Smooth muscle cell of the pulmonary artery (primary cell): ENCODE results near the gene C1orf167. TPM values are rescaled to one million over a fixed set of nuclear protein-coding genes. Genes with fewer than 3 reads are reported as not detected.

Experiments
- total RNA-seq: library from RNA; depleted of rRNA; stranded (reverse); fragments of >200 nt; gene quantifications from 2 replicates; pipeline ENCODE4 v1.2.3, GENCODE V29; 2014

Gene C1orf167, protein sequence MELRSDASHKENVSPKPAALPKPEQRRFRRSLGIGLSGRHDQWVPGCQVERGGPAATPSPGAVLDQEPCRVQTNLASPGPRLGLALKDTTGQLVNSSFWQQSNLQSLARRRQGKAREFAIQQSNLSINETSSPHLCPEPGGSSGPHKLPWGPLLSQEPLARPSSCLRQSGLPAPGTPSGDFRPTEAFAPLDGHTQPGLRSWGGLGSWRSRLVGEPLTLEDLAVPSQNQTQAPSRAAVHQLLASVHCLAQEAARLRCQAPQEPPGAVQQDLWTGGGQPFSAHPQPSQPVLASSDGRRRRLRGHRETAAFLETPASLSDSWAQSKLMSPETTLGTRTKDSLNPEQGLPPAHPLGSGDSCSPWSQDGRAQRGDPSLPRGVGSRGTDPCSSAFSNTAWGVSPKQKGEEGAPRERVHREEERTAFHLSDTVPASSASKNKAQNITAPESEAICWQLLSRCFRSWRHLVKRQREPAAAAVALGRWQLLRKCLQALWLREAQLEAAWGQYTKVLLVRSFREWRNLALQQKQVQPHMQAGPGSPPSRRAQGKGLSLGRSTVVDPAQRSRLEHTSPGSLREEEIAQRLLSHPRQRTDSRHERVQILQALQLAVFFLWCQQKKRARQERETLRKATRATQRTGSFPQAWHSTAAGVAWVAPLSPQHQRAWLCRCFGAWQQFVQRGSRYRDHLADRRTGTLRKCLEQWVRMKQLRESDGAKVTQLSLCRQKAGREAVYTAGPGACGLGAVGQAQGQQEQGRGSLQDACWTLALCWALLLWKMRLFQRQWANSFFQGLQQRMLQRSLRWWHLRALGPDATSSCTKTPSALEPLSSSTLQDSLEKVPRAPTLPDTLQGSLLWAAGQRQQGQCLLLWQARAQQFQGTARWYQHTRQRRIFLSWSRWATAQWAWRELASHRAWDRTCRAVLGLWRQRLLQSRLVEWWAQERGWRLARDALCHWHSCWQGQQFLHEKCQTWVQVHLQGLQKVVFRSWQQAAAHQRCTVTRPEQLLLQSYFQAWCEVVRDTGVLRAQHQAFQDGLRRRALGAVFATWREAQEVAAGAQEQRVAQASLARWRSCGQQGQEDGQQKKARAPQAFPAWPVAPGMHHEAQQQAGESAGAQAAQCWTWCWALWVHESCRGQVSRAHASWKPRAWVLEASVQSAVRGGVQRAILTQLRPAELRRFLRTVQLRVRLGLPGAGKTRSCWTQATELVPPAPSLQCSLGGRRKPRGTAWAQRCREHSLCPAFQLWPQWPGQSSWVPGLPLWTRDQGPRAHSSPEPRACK (N-terminal part only)
- 0.20 TPM in 2 replicates for total RNA-seq

DNA sequence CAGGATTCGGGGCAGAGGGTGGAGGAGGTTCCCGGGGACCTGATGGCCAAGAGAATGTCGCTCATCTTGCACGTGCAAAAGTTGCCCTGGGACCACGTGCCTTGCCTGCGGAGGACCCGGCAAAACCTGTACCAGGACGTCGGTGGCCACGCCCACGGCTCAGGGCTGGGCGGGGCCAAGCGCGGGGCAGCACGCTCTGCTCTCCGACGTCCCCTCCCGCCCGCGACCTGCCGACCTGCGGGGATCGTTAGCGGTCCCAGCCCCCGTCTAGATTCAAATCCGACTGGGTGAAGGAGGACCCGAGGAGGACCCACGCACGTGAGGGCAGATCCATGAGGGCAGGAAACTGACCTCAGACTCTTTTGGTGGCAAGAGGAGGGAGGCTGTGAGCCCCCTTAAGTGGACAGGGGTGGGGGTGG lies at the start of gene C1orf167:
C1orf167 (plus strand) TSS at position 206 of the 419 bp plus-strand sequence. CDS start 2,208 bp downstream, outside the sequence.

DNA sequence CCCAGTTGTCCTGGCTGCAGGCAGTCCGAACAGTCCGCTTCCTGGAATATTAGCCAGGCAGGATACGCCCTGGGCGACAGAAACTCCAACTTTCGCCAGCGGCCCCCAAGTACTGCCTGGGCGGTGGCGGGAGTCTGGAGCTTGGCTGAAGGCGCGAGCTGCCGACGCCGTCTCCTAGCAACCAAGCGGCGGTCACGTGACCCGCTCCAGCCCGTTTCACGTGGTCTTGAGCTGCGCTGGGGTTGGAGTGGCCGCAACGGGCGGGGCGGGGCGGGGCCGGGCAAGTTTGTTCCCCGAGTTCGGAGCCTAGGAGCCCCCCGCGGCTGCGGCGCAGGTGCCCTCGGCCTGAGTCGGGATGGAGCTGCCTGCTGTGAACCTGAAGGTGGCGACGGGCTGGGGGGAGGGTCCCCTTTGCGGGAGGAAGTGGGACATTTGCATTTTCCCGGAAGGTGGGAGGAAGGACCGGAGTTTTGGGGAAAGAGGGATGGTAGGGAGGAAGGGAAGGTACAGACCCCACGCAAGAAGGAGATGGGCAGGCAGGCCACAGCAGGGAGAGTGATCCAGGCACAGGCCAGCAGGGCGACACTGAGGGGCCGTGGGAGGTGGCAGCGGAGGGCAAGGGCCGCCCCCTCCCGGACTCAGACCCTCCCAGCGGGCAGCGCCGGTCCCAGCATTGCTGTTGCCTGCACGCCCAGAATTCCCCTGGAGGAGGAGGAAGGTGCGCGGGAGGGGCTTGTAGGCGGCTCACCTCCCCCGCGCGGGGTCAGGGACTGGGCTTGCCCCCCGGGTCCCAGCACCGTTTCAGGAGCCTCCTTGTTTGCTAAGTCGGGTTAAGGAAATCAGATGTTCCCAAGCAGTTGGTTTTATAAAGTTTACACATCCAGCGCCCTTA lies 25.9 kb upstream of the C1orf167 start, which contains the start of gene AGTRAP:
AGTRAP (plus strand) TSS at position 283 of the 892 bp plus-strand sequence; CDS start at position 356, 73 bp downstream.

DNA sequence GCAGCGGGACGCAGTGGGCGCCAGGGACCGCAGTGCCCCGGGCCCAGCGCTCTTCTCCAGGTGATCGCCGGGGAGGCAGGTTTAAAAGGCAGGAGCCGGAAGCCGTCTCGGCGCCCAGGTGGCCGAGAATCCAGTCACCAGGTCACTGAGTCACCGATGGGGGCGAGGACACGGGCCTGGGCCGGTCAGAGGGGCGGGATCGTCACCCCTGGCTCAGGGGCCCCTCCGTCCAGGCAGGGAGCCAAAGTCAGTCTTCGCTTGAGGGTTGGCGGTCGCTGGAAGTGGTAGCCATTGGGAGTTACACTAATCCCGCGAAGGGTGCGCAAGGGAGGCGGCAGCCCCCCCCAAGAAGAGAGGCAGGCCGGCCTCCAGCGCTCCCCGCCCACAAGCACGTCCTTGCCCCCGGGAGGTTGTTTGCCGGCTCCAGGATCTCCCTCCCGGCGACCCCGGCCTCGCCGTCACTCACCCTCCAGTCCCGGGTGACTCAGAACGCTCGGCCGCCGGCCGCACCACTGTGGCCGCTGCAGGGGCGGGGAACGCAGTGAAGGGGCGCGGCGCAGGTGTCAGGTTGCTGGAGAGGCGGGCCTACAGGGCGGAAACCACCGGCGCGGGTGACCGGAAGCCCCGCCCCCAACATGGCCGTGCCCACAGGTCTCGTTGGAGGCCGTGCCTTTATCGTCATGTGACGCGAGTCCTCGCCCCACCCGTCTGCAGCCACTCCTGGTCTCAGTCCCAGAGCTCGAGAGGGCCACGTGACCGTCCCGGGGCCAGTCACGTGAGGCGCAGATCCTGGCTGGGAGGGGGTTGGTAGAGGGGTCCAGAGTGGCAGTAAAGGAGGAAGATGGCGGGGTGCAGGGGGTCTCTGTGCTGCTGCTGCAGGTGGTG lies 43.7 kb downstream of the C1orf167 start, which contains the start of the genes CLCN6 and MTHFR:
CLCN6 (plus strand) TSS at position 770 of the 885 bp plus-strand sequence; CDS start at position 842, 72 bp downstream.
MTHFR (minus strand) TSS at position 543 of the 885 bp plus-strand sequence. CDS start 2,848 bp downstream, outside the sequence.

Other genes starting within 250 kb of the C1orf167 start
- 1.4 and 3.4 TPM in 2 replicates for gene FBXO2, start 107.8 kb upstream of the C1orf167 start, total RNA-seq
- 13.8 and 14.5 TPM in 2 replicates for gene FBXO44, start 107.3 kb upstream of the C1orf167 start, total RNA-seq
- 2.9 and 7.4 TPM in 2 replicates for gene FBXO6, start 98.0 kb upstream of the C1orf167 start, total RNA-seq
- 31.2 and 36.8 TPM in 2 replicates for gene MAD2L2, start 81.0 kb upstream of the C1orf167 start, total RNA-seq
- 0.69 and 0.72 TPM in 2 replicates for gene DRAXIN, start 70.5 kb upstream of the C1orf167 start, total RNA-seq
- 43.4 and 59.9 TPM in 2 replicates for gene AGTRAP, start 26.1 kb upstream of the C1orf167 start, total RNA-seq
- 36.9 and 39.1 TPM in 2 replicates for gene MTHFR, start 43.8 kb downstream of the C1orf167 start, total RNA-seq
- 9.0 and 13.1 TPM in 2 replicates for gene CLCN6, start 44.0 kb downstream of the C1orf167 start, total RNA-seq
- gene NPPA, start 85.6 kb downstream of the C1orf167 start, total RNA-seq, result not detected in 2 replicates
- not detected in 2 replicates for gene NPPB, start 96.8 kb downstream of the C1orf167 start, total RNA-seq
- 105 and 126 TPM in 2 replicates for gene KIAA2013, start 164.2 kb downstream of the C1orf167 start, total RNA-seq
- gene PLOD1, start 172.5 kb downstream of the C1orf167 start, total RNA-seq, result 1,597 and 1,997 TPM in 2 replicates
- 65.7 and 79.8 TPM in 2 replicates for gene MFN2, start 218.3 kb downstream of the C1orf167 start, total RNA-seq